GM19099 (cell line): ENCODE data around the gene NPM3.

ENCODE experiments used
- POLR2A ChIP-seq: IDR thresholded peaks from 3 replicates; pipeline ENCODE4 v1.6.1; 2011; ENCODE audit warnings: low read depth; ENCODE audit not compliant: insufficient read length; ENCODE audit errors: extremely low read depth

NPM3 gene

GRCh38 chr10:101782811-101783735, at the start of gene NPM3:
NPM3 (minus strand) TSS chr10:101783446; CDS start chr10:101783390, 56 bp downstream.
- TF ChIP-seq POLR2A, result peak; percentile 71

- TF ChIP-seq POLR2A, result no peak
Measured at GRCh38 chr10:101832325-101832771, 49.1 kb upstream of the NPM3 start.

- no peak for TF ChIP-seq POLR2A
Measured at GRCh38 chr10:101831169-101831811, 48.0 kb upstream of the NPM3 start.

- peak; percentile 58 for TF ChIP-seq POLR2A
Measured at GRCh38 chr10:101830322-101831168, 47.3 kb upstream of the NPM3 start.

GRCh38 chr10:101829561-101830315, 46.5 kb upstream of the NPM3 start:
- no peak for TF ChIP-seq POLR2A

- no peak for TF ChIP-seq POLR2A
Measured at GRCh38 chr10:101828766-101829551, 45.7 kb upstream of the NPM3 start.

GRCh38 chr10:101827919-101828600, 44.8 kb upstream of the NPM3 start:
- no peak for TF ChIP-seq POLR2A

GRCh38 chr10:101826852-101827434, 43.7 kb upstream of the NPM3 start:
- TF ChIP-seq POLR2A, result no peak

- no peak for TF ChIP-seq POLR2A
Measured at GRCh38 chr10:101824736-101825135, 41.5 kb upstream of the NPM3 start.

- no peak for TF ChIP-seq POLR2A
Measured at GRCh38 chr10:101818872-101819633, 35.8 kb upstream of the NPM3 start.

- peak; percentile 96 for TF ChIP-seq POLR2A
Measured at GRCh38 chr10:101818119-101818871, 35.0 kb upstream of the NPM3 start, which contains the start of gene OGA. OGA (minus strand) TSS chr10:101818444; CDS start chr10:101818022, 422 bp downstream.
